Activated T-cell treated with anti-CD3 and anti-CD28 coated beads, Interleukin-2, amount 50 U/mL, for 4 hours (primary cell): ENCODE results near the gene RPL19. TPM values are rescaled to one million over a fixed set of nuclear protein-coding genes. Genes with fewer than 3 reads are reported as not detected.
A peak's percentile ranks its signal among the peaks of the same experiment; 100 is the strongest.

Source experiments
- ATAC-seq, 2 donors: fragments of 200-7000 bp; cut with Tn5 transposase; one replicate each; pipeline ENCODE4 v1.10.0; 2021
- DNase-seq: peaks from one replicate; pipeline ENCODE4 v3.0.0-alpha.2; 2020
- H3K27me3 Mint-ChIP-seq: one replicate; pipeline ENCODE4 v1.8.0; 2021; ENCODE audit warnings: low read depth, mixed read lengths
- H3K36me3 Mint-ChIP-seq: one replicate; pipeline ENCODE4 v1.8.0; 2022; ENCODE audit warnings: mixed read lengths; ENCODE audit not compliant: insufficient read depth
- H3K4me1 Mint-ChIP-seq: one replicate; pipeline ENCODE4 v1.8.0; 2021; ENCODE audit warnings: low read depth, mixed read lengths
- H3K4me3 Mint-ChIP-seq: one replicate; pipeline ENCODE4 v1.8.0; 2021; ENCODE audit warnings: mild to moderate bottlenecking, moderate library complexity, mixed read lengths
- H3K9me3 Mint-ChIP-seq: one replicate; pipeline ENCODE4 v1.8.0; 2021; ENCODE audit warnings: mixed read lengths
- total RNA-seq, 3 donors: library from RNA; stranded (reverse); gene quantifications; one replicate each; pipeline ENCODE4 v1.2.1, GENCODE V29; 2021

The RPL19 gene
- total RNA-seq, 3 donors from 2014 or later = 2,810 to 3,060 (median 2,906) TPM

GRCh38 chr17:39181303-39181702 lies 18.8 kb upstream of the RPL19 start:
- Mint-ChIP-seq H3K27me3 (no peaks in the 10 kb centered on the region), H3K36me3 (peaks cover 10% of the 10 kb centered on the region), H3K4me3 (no peak overlapping the region), H3K9me3 (no peaks in the 10 kb centered on the region), H3K4me1 (no peaks in the 10 kb centered on the region)
- DNase-seq = no peak
- no peak for ATAC-seq

GRCh38 chr17:39183045-39183444 lies 17.0 kb upstream of the RPL19 start:
- no peaks in the 10 kb centered on the region for H3K27me3 Mint-ChIP-seq
- DNase-seq (no peak), ATAC-seq (no peak)
- no peak overlapping the region for H3K4me3 Mint-ChIP-seq
- no peaks in the 10 kb centered on the region for H3K4me1 Mint-ChIP-seq
- peaks cover 10% of the 10 kb centered on the region for H3K36me3 Mint-ChIP-seq
- no peaks in the 10 kb centered on the region for H3K9me3 Mint-ChIP-seq

GRCh38 chr17:39183720-39184119 lies 16.4 kb upstream of the RPL19 start:
- Mint-ChIP-seq H3K4me1 (no peaks in the 10 kb centered on the region), H3K27me3 (no peaks in the 10 kb centered on the region), H3K9me3 (no peaks in the 10 kb centered on the region), H3K36me3 (peaks cover 11% of the 10 kb centered on the region), H3K4me3 (no peak overlapping the region)
- DNase-seq (no peak), ATAC-seq (no peak)

- DNase-seq (no peak), ATAC-seq (no peak)
- H3K4me3 Mint-ChIP-seq = no peak overlapping the region
- no peaks in the 10 kb centered on the region for H3K27me3 Mint-ChIP-seq
- H3K9me3 Mint-ChIP-seq = no peaks in the 10 kb centered on the region
- H3K4me1 Mint-ChIP-seq = no peaks in the 10 kb centered on the region
- peaks cover 11% of the 10 kb centered on the region for H3K36me3 Mint-ChIP-seq
These were observed 13.5 kb upstream of the RPL19 start for GRCh38 chr17:39186481-39187002.

GRCh38 chr17:39187152-39187830 lies 12.8 kb upstream of the RPL19 start:
- Mint-ChIP-seq H3K4me3 (no peak overlapping the region), H3K4me1 (no peaks in the 10 kb centered on the region), H3K9me3 (no peaks in the 10 kb centered on the region), H3K36me3 (peaks cover 12% of the 10 kb centered on the region), H3K27me3 (no peaks in the 10 kb centered on the region)
- DNase-seq (no peak), ATAC-seq (no peak)

GRCh38 chr17:39191750-39192510 lies 8.2 kb upstream of the RPL19 start:
- no peak overlapping the region for H3K4me3 Mint-ChIP-seq
- peaks cover 4% of the 10 kb centered on the region for H3K36me3 Mint-ChIP-seq
- no peaks in the 10 kb centered on the region for H3K27me3 Mint-ChIP-seq
- no peaks in the 10 kb centered on the region for H3K9me3 Mint-ChIP-seq
- H3K4me1 Mint-ChIP-seq = peaks cover 19% of the 10 kb centered on the region
- no peak for DNase-seq
- ATAC-seq = no peak

- DNase-seq (no peak), ATAC-seq (no peak)
- H3K4me3 Mint-ChIP-seq = no peak overlapping the region
- peaks cover 19% of the 10 kb centered on the region for H3K4me1 Mint-ChIP-seq
- no peaks in the 10 kb centered on the region for H3K9me3 Mint-ChIP-seq
- H3K27me3 Mint-ChIP-seq = no peaks in the 10 kb centered on the region
- peaks cover 4% of the 10 kb centered on the region for H3K36me3 Mint-ChIP-seq
These were observed 7.2 kb upstream of the RPL19 start for GRCh38 chr17:39192901-39193300.

GRCh38 chr17:39193346-39193745 lies 6.7 kb upstream of the RPL19 start:
- Mint-ChIP-seq H3K4me3 (no peak overlapping the region), H3K4me1 (peaks cover 23% of the 10 kb centered on the region), H3K9me3 (no peaks in the 10 kb centered on the region), H3K27me3 (no peaks in the 10 kb centered on the region), H3K36me3 (peaks cover 4% of the 10 kb centered on the region)
- DNase-seq = no peak
- ATAC-seq = no peak

- ATAC-seq = no peak
- peaks cover 3% of the 10 kb centered on the region for H3K36me3 Mint-ChIP-seq
- H3K9me3 Mint-ChIP-seq = no peaks in the 10 kb centered on the region
- no peak for DNase-seq
- H3K4me3 Mint-ChIP-seq = no peak overlapping the region
- H3K27me3 Mint-ChIP-seq = no peaks in the 10 kb centered on the region
- peaks cover 33% of the 10 kb centered on the region for H3K4me1 Mint-ChIP-seq
These were observed 5.7 kb upstream of the RPL19 start for GRCh38 chr17:39194089-39194984.

GRCh38 chr17:39194985-39195524 lies 5.0 kb upstream of the RPL19 start:
- Mint-ChIP-seq H3K9me3 (no peaks in the 10 kb centered on the region), H3K27me3 (no peaks in the 10 kb centered on the region), H3K36me3 (peaks cover 3% of the 10 kb centered on the region), H3K4me1 (peaks cover 39% of the 10 kb centered on the region), H3K4me3 (no peak overlapping the region)
- ATAC-seq (no peak), DNase-seq (no peak)

- Mint-ChIP-seq H3K36me3 (peaks cover 7% of the 10 kb centered on the region), H3K9me3 (no peaks in the 10 kb centered on the region), H3K4me3 (peak overlapping the region; percentile 75), H3K4me1 (peaks cover 39% of the 10 kb centered on the region), H3K27me3 (no peaks in the 10 kb centered on the region)
- no peak for DNase-seq
- ATAC-seq = no peak
These were observed 4.4 kb upstream of the RPL19 start for GRCh38 chr17:39195568-39196160.

- DNase-seq (no peak), ATAC-seq (no peak)
- Mint-ChIP-seq H3K9me3 (no peaks in the 10 kb centered on the region), H3K36me3 (peaks cover 14% of the 10 kb centered on the region), H3K4me1 (peaks cover 42% of the 10 kb centered on the region), H3K27me3 (no peaks in the 10 kb centered on the region), H3K4me3 (peak overlapping the region; percentile 75)
These were observed 3.8 kb upstream of the RPL19 start for GRCh38 chr17:39196241-39196807.

GRCh38 chr17:39196808-39197291 lies 3.2 kb upstream of the RPL19 start:
- Mint-ChIP-seq H3K27me3 (no peaks in the 10 kb centered on the region), H3K36me3 (peaks cover 18% of the 10 kb centered on the region), H3K4me3 (peak overlapping the region; percentile 99), H3K9me3 (no peaks in the 10 kb centered on the region), H3K4me1 (peaks cover 44% of the 10 kb centered on the region)
- no peak for DNase-seq
- ATAC-seq = peak; percentile 0 to 1
